ENCODE data around the gene ITPKB. TPM values are rescaled to one million over a fixed set of nuclear protein-coding genes. Genes with fewer than 3 reads are reported as not detected.

The ITPKB gene
- total RNA-seq, 1 donor, result 6.2 TPM

GRCh38 chr1:226702318-226702956 lies 36.6 kb downstream of the ITPKB start:
- TF ChIP-seq, protein P1, sequence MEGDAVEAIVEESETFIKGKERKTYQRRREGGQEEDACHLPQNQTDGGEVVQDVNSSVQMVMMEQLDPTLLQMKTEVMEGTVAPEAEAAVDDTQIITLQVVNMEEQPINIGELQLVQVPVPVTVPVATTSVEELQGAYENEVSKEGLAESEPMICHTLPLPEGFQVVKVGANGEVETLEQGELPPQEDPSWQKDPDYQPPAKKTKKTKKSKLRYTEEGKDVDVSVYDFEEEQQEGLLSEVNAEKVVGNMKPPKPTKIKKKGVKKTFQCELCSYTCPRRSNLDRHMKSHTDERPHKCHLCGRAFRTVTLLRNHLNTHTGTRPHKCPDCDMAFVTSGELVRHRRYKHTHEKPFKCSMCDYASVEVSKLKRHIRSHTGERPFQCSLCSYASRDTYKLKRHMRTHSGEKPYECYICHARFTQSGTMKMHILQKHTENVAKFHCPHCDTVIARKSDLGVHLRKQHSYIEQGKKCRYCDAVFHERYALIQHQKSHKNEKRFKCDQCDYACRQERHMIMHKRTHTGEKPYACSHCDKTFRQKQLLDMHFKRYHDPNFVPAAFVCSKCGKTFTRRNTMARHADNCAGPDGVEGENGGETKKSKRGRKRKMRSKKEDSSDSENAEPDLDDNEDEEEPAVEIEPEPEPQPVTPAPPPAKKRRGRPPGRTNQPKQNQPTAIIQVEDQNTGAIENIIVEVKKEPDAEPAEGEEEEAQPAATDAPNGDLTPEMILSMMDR (IDR thresholded peaks at IDR 0.05; ENCODE audit: extremely low read depth, low read depth, low read length), result no peak
- no peaks in the 10 kb centered on the region for H3K27me3 ChIP-seq (ENCODE audit: insufficient read depth, low read length)
- H3K9me3 ChIP-seq (ENCODE audit: low read depth, low read length), result no peaks in the 10 kb centered on the region
- H3K4me3 ChIP-seq (ENCODE audit: insufficient read depth, low read length), result peak overlapping the region; percentile 81
- peak overlapping the region; percentile 84 for H3K4me2 ChIP-seq (ENCODE audit: insufficient read depth, low read length)
- peak; percentile 97 for DNase-seq (ENCODE audit: insufficient read length, low spot score, missing footprints)
- peaks cover 14% of the 10 kb centered on the region for H3K4me1 ChIP-seq (ENCODE audit: insufficient read depth, low read length)
- peak overlapping the region; percentile 95 for H3K27ac ChIP-seq (ENCODE audit: low read depth, low read length)
- no peaks in the 10 kb centered on the region for H3K36me3 ChIP-seq (ENCODE audit: insufficient read depth, low read length)
- no peaks in the 10 kb centered on the region for H4K20me1 ChIP-seq (ENCODE audit: insufficient read depth, low read length)
- no peaks in the 10 kb centered on the region for H3K79me2 ChIP-seq (ENCODE audit: insufficient read depth, low read length)
- peak overlapping the region; percentile 90 for H2AFZ ChIP-seq (ENCODE audit: low read length)

DNA sequence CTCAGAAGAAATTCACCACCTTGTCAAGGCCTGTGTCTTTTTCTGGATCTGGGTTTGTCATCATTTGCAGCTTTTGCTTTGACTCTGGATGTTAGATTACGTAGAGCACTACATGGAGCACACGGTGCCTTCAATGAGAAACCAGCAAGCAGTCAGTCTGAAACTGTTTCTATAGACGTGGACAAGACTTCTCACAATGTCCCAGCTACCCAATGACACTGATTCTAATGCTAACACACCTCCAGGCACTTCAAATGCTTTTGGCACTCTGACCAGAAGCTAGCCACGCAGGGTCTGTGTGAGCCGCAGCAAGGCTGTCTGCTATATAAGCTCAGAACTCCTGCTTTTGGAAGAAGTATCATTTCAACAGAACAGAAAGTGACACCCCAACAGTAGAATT lies 38.2 kb downstream of the ITPKB start:
- no peak for DNase-seq (ENCODE audit: insufficient read length, low spot score, missing footprints)
- Histone ChIP-seq H4K20me1 (ENCODE audit: insufficient read depth, low read length) (no peaks in the 10 kb centered on the region), H2AFZ (ENCODE audit: low read length) (no peak overlapping the region), H3K36me3 (ENCODE audit: insufficient read depth, low read length) (no peaks in the 10 kb centered on the region), H3K4me1 (ENCODE audit: insufficient read depth, low read length) (peaks cover 18% of the 10 kb centered on the region), H3K79me2 (ENCODE audit: insufficient read depth, low read length) (no peaks in the 10 kb centered on the region), H3K27me3 (ENCODE audit: insufficient read depth, low read length) (no peaks in the 10 kb centered on the region), H3K4me3 (ENCODE audit: insufficient read depth, low read length) (no peak overlapping the region), H3K9me3 (ENCODE audit: low read depth, low read length) (no peaks in the 10 kb centered on the region), H3K4me2 (ENCODE audit: insufficient read depth, low read length) (no peak overlapping the region), H3K27ac (ENCODE audit: low read depth, low read length) (no peak overlapping the region)
- TF ChIP-seq, protein P1 (IDR thresholded peaks at IDR 0.05; ENCODE audit: extremely low read depth, low read depth, low read length), result no peak

GRCh38 chr1:226699166-226699565 lies 39.9 kb downstream of the ITPKB start:
- peaks cover 18% of the 10 kb centered on the region for H3K4me1 ChIP-seq (ENCODE audit: insufficient read depth, low read length)
- no peak overlapping the region for H3K4me2 ChIP-seq (ENCODE audit: insufficient read depth, low read length)
- H3K27ac ChIP-seq (ENCODE audit: low read depth, low read length), result no peak overlapping the region
- TF ChIP-seq, protein P1 (IDR thresholded peaks at IDR 0.05; ENCODE audit: extremely low read depth, low read depth, low read length), result no peak
- no peaks in the 10 kb centered on the region for H3K27me3 ChIP-seq (ENCODE audit: insufficient read depth, low read length)
- no peak overlapping the region for H3K4me3 ChIP-seq (ENCODE audit: insufficient read depth, low read length)
- no peaks in the 10 kb centered on the region for H3K36me3 ChIP-seq (ENCODE audit: insufficient read depth, low read length)
- no peaks in the 10 kb centered on the region for H3K79me2 ChIP-seq (ENCODE audit: insufficient read depth, low read length)
- H4K20me1 ChIP-seq (ENCODE audit: insufficient read depth, low read length), result no peaks in the 10 kb centered on the region
- DNase-seq (ENCODE audit: insufficient read length, low spot score, missing footprints), result no peak
- H2AFZ ChIP-seq (ENCODE audit: low read length), result no peak overlapping the region
- H3K9me3 ChIP-seq (ENCODE audit: low read depth, low read length), result no peaks in the 10 kb centered on the region

DNA sequence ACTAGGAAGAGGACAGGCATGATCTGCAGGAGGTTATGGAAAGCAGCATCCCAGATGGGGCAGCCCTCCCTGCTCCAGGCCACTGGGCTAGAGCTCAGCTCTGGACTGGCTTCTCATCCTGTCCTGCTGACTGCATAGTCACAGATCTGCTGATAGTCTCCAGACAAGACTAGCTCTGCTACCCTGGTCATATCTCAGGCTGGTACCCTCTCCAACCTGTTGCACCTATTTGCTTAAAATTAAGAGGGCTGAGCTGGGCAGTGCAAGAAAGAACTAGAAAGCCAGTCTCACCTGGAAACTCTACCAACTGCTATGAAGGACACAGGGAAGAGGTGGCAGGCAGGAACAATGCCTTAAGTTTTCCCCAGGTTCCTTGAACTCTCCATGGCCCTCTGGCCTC lies 40.4 kb downstream of the ITPKB start:
- H3K27ac ChIP-seq (ENCODE audit: low read depth, low read length), result no peak overlapping the region

More for the DNA sequence above, 40.4 kb downstream of the ITPKB start:
- no peak overlapping the region for H3K4me2 ChIP-seq (ENCODE audit: insufficient read depth, low read length)
- H3K9me3 ChIP-seq (ENCODE audit: low read depth, low read length), result no peaks in the 10 kb centered on the region
- H3K36me3 ChIP-seq (ENCODE audit: insufficient read depth, low read length), result no peaks in the 10 kb centered on the region
- no peaks in the 10 kb centered on the region for H4K20me1 ChIP-seq (ENCODE audit: insufficient read depth, low read length)
- no peak overlapping the region for H3K4me3 ChIP-seq (ENCODE audit: insufficient read depth, low read length)
- H3K4me1 ChIP-seq (ENCODE audit: insufficient read depth, low read length), result peaks cover 18% of the 10 kb centered on the region
- H3K79me2 ChIP-seq (ENCODE audit: insufficient read depth, low read length), result no peaks in the 10 kb centered on the region
- H2AFZ ChIP-seq (ENCODE audit: low read length), result no peak overlapping the region
- H3K27me3 ChIP-seq (ENCODE audit: insufficient read depth, low read length), result no peaks in the 10 kb centered on the region
- TF ChIP-seq, protein P1 (IDR thresholded peaks at IDR 0.05; ENCODE audit: extremely low read depth, low read depth, low read length), result no peak
- DNase-seq (ENCODE audit: insufficient read length, low spot score, missing footprints), result no peak
